Activated T-helper 1 cell treated with anti-CD3 and anti-CD28 coated beads, Interleukin-12 subunit alpha, Interleukin-12 subunit beta, Interleukin-2, Interleukin-4 antibody, amounts not matched to agents 30 ng/mL and 10 ng/mL and 1 ng/mL, durations not matched to agents 14 hours and 24 hours and 36 hours (primary cell): ENCODE results near the gene HOXC4. TPM values are rescaled to one million over a fixed set of nuclear protein-coding genes. Genes with fewer than 3 reads are reported as not detected.
A peak's percentile ranks its signal among the peaks of the same experiment; 100 is the strongest.
"Not testable (repeated sequence)": the region's sequence is repeated elsewhere in the genome, so short reads cannot be mapped to it uniquely, and the experiment has no call there.

Experiments used
- DNase-seq: peaks from one replicate; pipeline ENCODE4 v3.0.0; 2021; ENCODE audit warnings: low spot score
- H3K27ac Mint-ChIP-seq: one replicate; pipeline ENCODE4 v1.8.0; 2021; ENCODE audit warnings: mild to moderate bottlenecking, mixed read lengths
- H3K27me3 Mint-ChIP-seq: one replicate; pipeline ENCODE4 v1.8.0; 2022; ENCODE audit warnings: mild to moderate bottlenecking, moderate library complexity, mixed read lengths; ENCODE audit not compliant: insufficient read depth
- H3K36me3 Mint-ChIP-seq: one replicate; pipeline ENCODE4 v1.8.0; 2021; ENCODE audit warnings: low read depth, mixed read lengths
- H3K4me1 Mint-ChIP-seq: one replicate; pipeline ENCODE4 v1.8.0; 2021; ENCODE audit warnings: low read depth, mixed read lengths
- H3K4me3 Mint-ChIP-seq: one replicate; pipeline ENCODE4 v1.8.0; 2021; ENCODE audit warnings: mild to moderate bottlenecking, moderate library complexity, mixed read lengths
- H3K9me3 Mint-ChIP-seq: one replicate; pipeline ENCODE4 v1.8.0; 2021; ENCODE audit warnings: mixed read lengths
- intact Hi-C: fragments of 100-400 bp; cut with micrococcal nuclease; formaldehyde crosslinking; loops from one replicate; pipeline ENCODE4 v1.15.1; 2024
- total RNA-seq: library from RNA; stranded (reverse); gene quantifications from 2 replicates; pipeline ENCODE4 v1.2.3, GENCODE V29; 2022

The HOXC4 gene
- total RNA-seq, 1 donor from 2014 or later, result not detected

DNA sequence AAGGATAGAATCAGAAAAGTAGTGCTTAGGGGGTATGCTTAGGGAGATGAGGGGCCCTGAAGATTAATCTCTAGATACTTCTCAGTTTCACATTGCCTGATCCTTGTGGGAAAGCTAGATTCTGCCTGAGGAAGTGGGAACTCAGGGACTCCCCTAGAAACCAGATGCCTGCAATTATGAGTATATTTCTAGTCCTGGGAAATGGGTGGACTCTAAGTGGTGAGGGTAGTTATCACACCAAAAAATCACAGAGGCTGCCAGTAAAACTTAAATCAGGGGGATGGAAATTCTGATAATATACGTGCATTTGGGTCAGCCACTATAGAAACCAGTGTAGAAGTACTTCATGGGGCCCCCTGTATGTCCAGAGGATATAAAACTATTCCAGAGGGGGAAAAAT, 18.3 kb downstream of the HOXC4 start:
- no peaks in the 10 kb centered on the region for H3K36me3 Mint-ChIP-seq
- H3K27ac Mint-ChIP-seq, result no peak overlapping the region
- H3K4me1 Mint-ChIP-seq, result no peaks in the 10 kb centered on the region
- peaks cover 40% of the 10 kb centered on the region for H3K27me3 Mint-ChIP-seq
- no peak for DNase-seq
- no peak overlapping the region for H3K4me3 Mint-ChIP-seq
- no peaks in the 10 kb centered on the region for H3K9me3 Mint-ChIP-seq
- intact Hi-C loops, result no loop called here

GRCh38 chr12:54074308-54074707, 20.7 kb downstream of the HOXC4 start:
- no peak for DNase-seq
- peaks cover 35% of the 10 kb centered on the region for H3K27me3 Mint-ChIP-seq
- H3K4me3 Mint-ChIP-seq, result no peak overlapping the region
- intact Hi-C loops, result no loop called here
- H3K4me1 Mint-ChIP-seq, result no peaks in the 10 kb centered on the region
- no peak overlapping the region for H3K27ac Mint-ChIP-seq
- H3K36me3 Mint-ChIP-seq, result no peaks in the 10 kb centered on the region
- no peaks in the 10 kb centered on the region for H3K9me3 Mint-ChIP-seq

- intact Hi-C loops, result no loop called here
Observed at GRCh38 chr12:54075409-54075808, 21.8 kb downstream of the HOXC4 start.

GRCh38 chr12:54075974-54076373, 22.3 kb downstream of the HOXC4 start:
- Mint-ChIP-seq H3K4me3 (no peak overlapping the region), H3K4me1 (peaks cover 2% of the 10 kb centered on the region), H3K36me3 (no peaks in the 10 kb centered on the region), H3K9me3 (no peaks in the 10 kb centered on the region), H3K27me3 (peaks cover 26% of the 10 kb centered on the region), H3K27ac (no peak overlapping the region)
- intact Hi-C loops, result no loop called here
- DNase-seq, result no peak

More at GRCh38 chr12:54075409-54075808, 21.8 kb downstream of the HOXC4 start:
- Mint-ChIP-seq H3K9me3 (no peaks in the 10 kb centered on the region), H3K36me3 (no peaks in the 10 kb centered on the region), H3K27me3 (peaks cover 26% of the 10 kb centered on the region), H3K4me3 (no peak overlapping the region), H3K27ac (no peak overlapping the region), H3K4me1 (no peaks in the 10 kb centered on the region)
- no peak for DNase-seq

DNA sequence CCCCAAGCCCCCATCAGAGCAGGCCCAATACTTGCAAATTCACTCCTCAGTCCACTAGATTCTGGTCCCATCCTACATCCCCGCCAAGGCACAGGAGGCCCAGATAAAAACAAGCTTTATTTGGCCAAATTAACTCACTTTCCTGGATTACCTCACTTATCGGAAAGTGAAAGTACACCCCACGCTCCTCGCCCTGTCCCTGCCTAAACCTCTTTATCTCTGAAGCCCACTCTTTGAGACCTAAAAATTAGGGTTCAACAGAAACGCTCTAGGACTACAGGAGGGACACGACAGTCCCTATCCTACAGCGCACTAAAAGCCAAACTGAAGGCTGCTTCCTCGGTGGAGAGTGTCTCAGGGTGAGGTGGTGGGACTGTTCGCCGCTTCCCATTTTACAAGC, 24.2 kb downstream of the HOXC4 start:
- H3K27ac Mint-ChIP-seq, DNase-seq, intact Hi-C loops, H3K36me3 Mint-ChIP-seq, H3K4me3 Mint-ChIP-seq, H3K27me3 Mint-ChIP-seq, H3K9me3 Mint-ChIP-seq: not testable (repeated sequence)
- peaks cover 17% of the 10 kb centered on the region for H3K4me1 Mint-ChIP-seq

GRCh38 chr12:54079115-54079514, 25.5 kb downstream of the HOXC4 start:
- intact Hi-C loops, H3K36me3 Mint-ChIP-seq, H3K27ac Mint-ChIP-seq, H3K4me3 Mint-ChIP-seq, H3K9me3 Mint-ChIP-seq, DNase-seq: not testable (repeated sequence)
- peaks cover 29% of the 10 kb centered on the region for H3K4me1 Mint-ChIP-seq
- peaks cover 10% of the 10 kb centered on the region for H3K27me3 Mint-ChIP-seq

GRCh38 chr12:54080008-54080924, 26.6 kb downstream of the HOXC4 start:
- H3K9me3 Mint-ChIP-seq, H3K36me3 Mint-ChIP-seq, DNase-seq, H3K27ac Mint-ChIP-seq, H3K4me3 Mint-ChIP-seq, intact Hi-C loops: not testable (repeated sequence)
- Mint-ChIP-seq H3K27me3 (peaks cover 15% of the 10 kb centered on the region), H3K4me1 (peaks cover 29% of the 10 kb centered on the region)

- H3K9me3 Mint-ChIP-seq, H3K36me3 Mint-ChIP-seq: not testable (repeated sequence)
- Mint-ChIP-seq H3K27me3 (peaks cover 15% of the 10 kb centered on the region), H3K4me3 (peak overlapping the region; percentile 87), H3K27ac (peak overlapping the region; percentile 63), H3K4me1 (peaks cover 29% of the 10 kb centered on the region)
- DNase-seq, result peak; percentile 4
- intact Hi-C loops, result loop anchor here (1.0 kb wide), 1 partner anchor 108 kb away; no protein-coding TSS in a partner anchor
Observed at GRCh38 chr12:54081053-54081514, 27.4 kb downstream of the HOXC4 start.

DNA sequence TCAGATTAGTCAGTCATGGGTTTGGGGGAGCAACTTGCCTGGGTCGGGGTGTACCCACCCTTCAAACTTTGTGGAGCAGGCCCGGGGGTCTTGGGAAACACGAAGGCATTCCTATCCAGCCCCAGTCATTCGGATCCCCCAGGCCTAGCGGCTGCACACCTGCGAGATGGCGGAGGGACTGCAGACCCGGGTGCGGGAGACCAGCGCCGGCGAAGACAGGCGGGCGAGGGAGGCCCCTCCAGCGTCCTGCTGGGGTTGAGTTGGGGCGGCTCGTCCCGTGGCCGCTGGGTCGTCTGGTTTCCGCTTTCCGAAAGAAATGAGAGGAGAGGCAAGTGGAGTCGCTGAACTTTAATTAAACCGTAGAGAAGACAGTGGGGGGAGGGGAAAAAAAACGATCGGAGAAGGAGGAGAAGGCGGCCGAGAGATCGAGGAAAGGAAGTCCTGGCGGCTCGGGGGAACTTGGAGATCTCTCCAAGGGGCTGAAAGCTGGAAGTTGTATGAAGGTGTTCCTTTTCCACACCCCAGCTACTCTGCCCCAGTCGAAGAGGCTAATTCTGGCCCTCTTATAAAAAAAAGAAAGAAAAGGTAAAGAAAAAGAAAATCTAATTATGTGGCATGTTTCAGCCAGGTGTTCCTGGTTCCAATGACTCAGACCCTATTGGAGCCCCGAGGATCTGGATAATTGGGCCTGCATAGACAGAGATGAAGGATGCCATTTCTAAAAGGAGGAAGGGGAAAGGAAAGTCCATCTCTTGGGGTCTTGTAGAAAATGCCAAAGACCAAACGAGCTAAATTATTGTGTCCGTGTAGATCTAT, 28.2 kb downstream of the HOXC4 start:
- peak overlapping the region; percentile 87 for H3K4me3 Mint-ChIP-seq
- peak; percentile 5 for DNase-seq
- peaks cover 29% of the 10 kb centered on the region for H3K4me1 Mint-ChIP-seq
- intact Hi-C loops, result loop anchor here (1.0 kb wide), 1 partner anchor 108 kb away; no protein-coding TSS in a partner anchor
- H3K27ac Mint-ChIP-seq, result peak overlapping the region; percentile 92
- not testable (repeated sequence) for H3K9me3 Mint-ChIP-seq, H3K36me3 Mint-ChIP-seq
- peaks cover 22% of the 10 kb centered on the region for H3K27me3 Mint-ChIP-seq

DNA sequence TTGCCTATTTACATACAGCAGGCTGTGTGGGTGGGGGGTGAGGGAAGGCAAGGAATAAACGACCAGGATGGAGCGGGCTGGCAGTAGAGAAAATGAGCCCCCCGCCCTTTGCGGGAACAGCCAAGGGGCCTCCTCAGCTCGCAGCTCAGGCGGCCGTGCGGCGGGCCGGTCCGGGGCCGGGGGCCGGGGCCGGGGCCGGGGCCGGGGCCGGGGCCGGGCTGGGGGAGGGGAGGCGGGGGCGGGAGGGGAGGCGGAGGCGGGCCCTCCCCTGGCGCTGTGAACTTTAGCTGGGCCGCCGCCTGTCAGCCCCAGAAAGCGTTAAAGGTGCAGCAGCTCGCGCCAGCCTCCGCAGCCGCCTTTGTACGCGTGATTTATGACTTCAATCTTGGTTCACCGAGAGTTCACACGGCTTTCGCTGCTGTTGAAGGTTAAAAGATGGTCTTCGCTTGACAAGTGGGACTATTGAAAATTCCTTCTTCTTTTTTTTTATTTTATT, 28.8 kb downstream of the HOXC4 start:
- Mint-ChIP-seq H3K27me3 (peaks cover 23% of the 10 kb centered on the region), H3K27ac (peak overlapping the region; percentile 92), H3K4me3 (peak overlapping the region; percentile 87), H3K36me3 (no peaks in the 10 kb centered on the region), H3K4me1 (peaks cover 29% of the 10 kb centered on the region), H3K9me3 (no peaks in the 10 kb centered on the region)
- DNase-seq, result peak; percentile 11
- intact Hi-C loops, result no loop called here

GRCh38 chr12:54088011-54088410, 34.4 kb downstream of the HOXC4 start:
- DNase-seq, intact Hi-C loops, H3K36me3 Mint-ChIP-seq, H3K27ac Mint-ChIP-seq, H3K4me3 Mint-ChIP-seq, H3K9me3 Mint-ChIP-seq: not testable (repeated sequence)
- Mint-ChIP-seq H3K27me3 (peaks cover 62% of the 10 kb centered on the region), H3K4me1 (peaks cover 14% of the 10 kb centered on the region)

DNA sequence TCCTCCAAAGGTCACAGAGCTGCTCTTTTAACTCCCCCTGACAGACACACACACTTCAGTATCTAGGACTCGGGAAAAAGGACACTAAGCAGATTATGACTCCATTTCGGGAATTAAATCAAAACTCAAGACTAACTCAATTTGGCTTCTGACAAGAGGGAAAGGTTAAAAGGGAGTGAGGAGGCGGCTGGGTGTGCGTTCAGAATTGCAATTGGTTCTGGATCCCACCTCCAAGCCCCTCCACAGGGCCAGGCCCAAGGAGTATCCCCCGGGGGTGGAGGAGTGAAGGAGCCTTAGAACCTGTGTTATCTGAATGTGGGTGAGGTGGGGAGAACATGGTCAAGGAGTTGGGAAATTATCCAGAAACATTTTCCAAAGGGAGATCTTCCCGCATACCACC, 35.8 kb downstream of the HOXC4 start:
- peaks cover 59% of the 10 kb centered on the region for H3K27me3 Mint-ChIP-seq
- intact Hi-C loops, DNase-seq, H3K4me3 Mint-ChIP-seq, H3K9me3 Mint-ChIP-seq, H3K4me1 Mint-ChIP-seq, H3K36me3 Mint-ChIP-seq, H3K27ac Mint-ChIP-seq: not testable (repeated sequence)

GRCh38 chr12:54090312-54090711, 36.7 kb downstream of the HOXC4 start:
- H3K4me1 Mint-ChIP-seq, H3K36me3 Mint-ChIP-seq, intact Hi-C loops, DNase-seq, H3K9me3 Mint-ChIP-seq, H3K27ac Mint-ChIP-seq: not testable (repeated sequence)
- peak overlapping the region; percentile 52 for H3K4me3 Mint-ChIP-seq
- peaks cover 53% of the 10 kb centered on the region for H3K27me3 Mint-ChIP-seq
